PFSK-1 (cell line): ENCODE results near the gene TMEM39B. TPM values are rescaled to one million over a fixed set of nuclear protein-coding genes. Genes with fewer than 3 reads are reported as not detected.

Experiments
- FOXP2 ChIP-seq: optimal IDR thresholded peaks from 2 replicates; pipeline ENCODE3; 2011; ENCODE audit warnings: borderline replicate concordance, control low read depth, inconsistent platforms; ENCODE audit not compliant: insufficient read depth; ENCODE audit errors: extremely low read length, extremely low read depth
- POLR2AphosphoS5 ChIP-seq: IDR thresholded peaks from 2 replicates; pipeline ENCODE4 v1.6.1; 2012; ENCODE audit warnings: low read depth, mild to moderate bottlenecking, control low read depth, low read length, moderate library complexity
- REST ChIP-seq, 2 experiments: IDR thresholded peaks; 2 replicates each; pipeline versions ENCODE4 v1.6.1 to v1.8.0; 2011 to 2012; ENCODE audit warnings: low read depth in 2 of 2, low read length in 2 of 2, control low read depth in 1 of 2, inconsistent platforms in 1 of 2, mild to moderate bottlenecking in 1 of 2, moderate library complexity in 1 of 2; ENCODE audit not compliant: insufficient read depth in 1 of 2
- SIN3A ChIP-seq: IDR thresholded peaks from 2 replicates; pipeline ENCODE4 v1.6.1; 2012; ENCODE audit warnings: mild to moderate bottlenecking, low read length, moderate library complexity, borderline replicate concordance; ENCODE audit not compliant: insufficient read depth
- TAF1 ChIP-seq: IDR thresholded peaks from 2 replicates; pipeline ENCODE4 v1.6.1; 2012; ENCODE audit warnings: low read length, control low read depth, borderline replicate concordance; ENCODE audit not compliant: insufficient read depth
- polyA plus RNA-seq: library from polyadenylated mRNA; unstranded; fragments of >200 nt; gene quantifications from one replicate; pipeline ENCODE4 v1.2.1, GENCODE V29; 2012; ENCODE audit warnings: low read depth, missing spikeins; ENCODE audit not compliant: insufficient read length

The TMEM39B gene
- polyA plus RNA-seq: 36.5 TPM

- TF ChIP-seq TAF1: peak; percentile 12; the same call in 1 of the 2 replicates
- TF ChIP-seq SIN3A: no peak
- peak; percentile 97 for TF ChIP-seq POLR2AphosphoS5
- no peak for TF ChIP-seq REST (IDR thresholded peaks at IDR 0.05; ENCODE audit: insufficient read depth in 1 of 2, low read depth in 2 of 2, low read length in 2 of 2)
- peak; percentile 89 for TF ChIP-seq FOXP2
These were observed at the start of gene TMEM39B for GRCh38 chr1:32072622-32073298. Gene TMEM39B, plus strand, starts transcription at chr1:32072939. Its CDS starts 109 bp downstream, at chr1:32073048.

DNA sequence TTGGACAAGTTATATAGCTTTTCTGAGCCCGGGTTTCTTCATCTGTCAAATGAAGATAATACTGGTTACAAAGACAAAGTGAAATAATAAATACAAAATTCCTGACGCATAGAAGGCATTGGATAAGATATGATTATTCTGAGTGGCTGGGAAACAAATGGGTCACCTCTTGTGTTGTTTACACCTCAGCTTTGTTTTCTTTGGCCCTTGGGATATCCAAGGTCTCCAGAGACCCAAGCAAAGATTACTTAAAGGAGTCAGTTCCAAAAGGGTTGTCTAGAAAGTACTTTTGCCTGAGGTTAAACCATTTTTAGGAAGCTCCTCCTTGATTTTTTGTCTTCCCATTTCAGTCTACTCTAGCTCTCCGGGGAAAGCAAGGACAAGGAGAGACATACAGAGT lies 49.4 kb upstream of the TMEM39B start:
- TF ChIP-seq TAF1: no peak
- TF ChIP-seq FOXP2: no peak
- TF ChIP-seq POLR2AphosphoS5: no peak
- no peak for TF ChIP-seq SIN3A
- no peak for TF ChIP-seq REST (IDR thresholded peaks at IDR 0.05; ENCODE audit: insufficient read depth in 1 of 2, low read depth in 2 of 2, low read length in 2 of 2)

DNA sequence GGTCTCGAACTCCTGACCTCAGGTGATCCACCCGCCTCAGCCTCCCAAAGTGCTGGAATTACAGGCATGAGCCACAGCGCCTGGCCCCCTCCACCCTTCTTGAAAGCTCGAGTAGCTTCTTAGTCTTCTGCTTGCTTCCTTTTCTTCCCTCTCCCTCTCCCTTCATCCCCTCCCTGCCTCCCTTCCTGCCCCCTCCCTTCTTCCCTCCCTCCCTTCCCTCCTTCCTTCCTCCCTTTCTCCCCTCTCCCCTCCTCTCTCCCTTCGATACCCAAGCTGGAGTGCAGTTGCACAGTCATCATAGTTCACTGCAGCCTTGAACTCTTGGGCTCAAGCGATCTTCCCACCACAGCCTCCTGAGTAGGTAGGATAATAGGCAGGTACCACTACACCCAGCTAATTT lies 47.2 kb upstream of the TMEM39B start:
- TF ChIP-seq REST (IDR thresholded peaks at IDR 0.05; ENCODE audit: insufficient read depth in 1 of 2, low read depth in 2 of 2, low read length in 2 of 2) (no peak), FOXP2 (no peak), SIN3A (no peak), POLR2AphosphoS5 (no peak), TAF1 (no peak)

- TF ChIP-seq TAF1 (no peak), FOXP2 (no peak), POLR2AphosphoS5 (no peak), SIN3A (no peak), REST (IDR thresholded peaks at IDR 0.05; ENCODE audit: insufficient read depth in 1 of 2, low read depth in 2 of 2, low read length in 2 of 2) (no peak)
These were observed 44.0 kb upstream of the TMEM39B start for GRCh38 chr1:32028746-32029145.
